ENCODE results near the gene USP33.
"Not testable (repeated sequence)": the region's sequence is repeated elsewhere in the genome, so short reads cannot be mapped to it uniquely, and the experiment has no call there.

The USP33 gene

DNA sequence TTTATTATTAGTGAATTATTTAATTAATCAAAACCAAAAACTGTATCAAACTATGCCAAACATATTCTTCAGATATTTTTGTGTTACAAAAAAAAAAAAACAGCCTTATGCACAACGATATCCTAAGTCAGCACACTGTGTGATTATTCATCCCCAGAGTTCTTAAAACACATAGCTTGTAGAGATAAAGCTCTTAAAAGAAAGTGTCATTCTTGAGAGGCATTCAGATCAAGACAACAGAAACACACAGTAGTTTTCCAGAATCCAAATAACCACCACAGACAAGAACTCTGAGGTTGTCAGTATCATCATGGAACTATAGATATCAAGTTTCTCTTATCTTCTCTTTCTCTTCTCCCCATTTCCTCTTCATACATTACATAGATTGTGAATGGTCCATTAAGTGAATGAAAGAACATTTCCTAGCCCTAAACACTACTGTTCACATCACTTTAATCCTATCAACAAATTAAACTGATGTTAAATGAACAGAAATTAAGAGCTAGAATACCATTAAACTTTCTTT lies 90.7 kb downstream of the USP33 start:
- Histone ChIP-seq H3K4me3 (ENCODE audit: low read length) (no peak overlapping the region), H3K27ac (ENCODE audit: low read length) (no peak overlapping the region), H3K36me3 (ENCODE audit: insufficient read depth, low read depth, low read length) (no peaks in the 10 kb centered on the region), H3K4me1 (ENCODE audit: insufficient read depth, low read length) (peaks cover 8% of the 10 kb centered on the region), H3K9me3 (ENCODE audit: insufficient read depth, low read depth, low read length) (no peaks in the 10 kb centered on the region), H3K9ac (ENCODE audit: low read depth, low read length) (no peak overlapping the region), H3K27me3 (ENCODE audit: insufficient read depth, low read length) (no peaks in the 10 kb centered on the region)

- no peak overlapping the region for H3K9ac ChIP-seq (ENCODE audit: low read depth, low read length)
- H3K9me3 ChIP-seq (ENCODE audit: insufficient read depth, low read depth, low read length): no peaks in the 10 kb centered on the region
- H3K4me1 ChIP-seq (ENCODE audit: insufficient read depth, low read length): no peaks in the 10 kb centered on the region; the same call in 1 of the 2 replicates
- H3K36me3 ChIP-seq (ENCODE audit: insufficient read depth, low read depth, low read length): no peaks in the 10 kb centered on the region
- H3K27ac ChIP-seq (ENCODE audit: low read length): no peak overlapping the region
- no peaks in the 10 kb centered on the region for H3K27me3 ChIP-seq (ENCODE audit: insufficient read depth, low read length)
- H3K4me3 ChIP-seq (ENCODE audit: low read length): no peak overlapping the region
These were observed 94.6 kb downstream of the USP33 start for GRCh38 chr1:77664939-77665516.

DNA sequence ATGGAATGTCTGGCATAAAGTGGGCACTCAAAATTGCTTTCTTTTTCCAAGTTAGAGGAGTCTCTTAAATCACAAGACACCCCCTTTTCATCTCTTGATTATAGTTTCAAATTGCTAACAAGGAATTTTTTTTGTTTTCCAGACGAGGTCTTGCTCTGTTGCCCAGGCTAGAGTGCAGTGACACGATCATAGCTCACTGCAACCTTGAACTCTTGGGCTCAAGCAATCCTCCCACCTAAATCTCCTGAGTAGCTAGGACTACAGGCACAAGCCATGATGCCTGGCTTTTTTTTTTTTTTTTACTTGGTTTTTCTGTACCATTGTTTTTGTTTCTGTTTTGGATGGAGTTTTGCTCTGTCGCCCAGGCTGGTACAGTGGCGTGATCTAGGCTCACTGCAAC lies 98.0 kb downstream of the USP33 start:
- Histone ChIP-seq H3K27ac (ENCODE audit: low read length) (no peak overlapping the region), H3K9me3 (ENCODE audit: insufficient read depth, low read depth, low read length) (no peaks in the 10 kb centered on the region), H3K36me3 (ENCODE audit: insufficient read depth, low read depth, low read length) (no peaks in the 10 kb centered on the region), H3K4me3 (ENCODE audit: low read length) (no peak overlapping the region), H3K9ac (ENCODE audit: low read depth, low read length) (no peak overlapping the region), H3K4me1 (ENCODE audit: insufficient read depth, low read length) (no peaks in the 10 kb centered on the region), H3K27me3 (ENCODE audit: insufficient read depth, low read length) (no peaks in the 10 kb centered on the region)

DNA sequence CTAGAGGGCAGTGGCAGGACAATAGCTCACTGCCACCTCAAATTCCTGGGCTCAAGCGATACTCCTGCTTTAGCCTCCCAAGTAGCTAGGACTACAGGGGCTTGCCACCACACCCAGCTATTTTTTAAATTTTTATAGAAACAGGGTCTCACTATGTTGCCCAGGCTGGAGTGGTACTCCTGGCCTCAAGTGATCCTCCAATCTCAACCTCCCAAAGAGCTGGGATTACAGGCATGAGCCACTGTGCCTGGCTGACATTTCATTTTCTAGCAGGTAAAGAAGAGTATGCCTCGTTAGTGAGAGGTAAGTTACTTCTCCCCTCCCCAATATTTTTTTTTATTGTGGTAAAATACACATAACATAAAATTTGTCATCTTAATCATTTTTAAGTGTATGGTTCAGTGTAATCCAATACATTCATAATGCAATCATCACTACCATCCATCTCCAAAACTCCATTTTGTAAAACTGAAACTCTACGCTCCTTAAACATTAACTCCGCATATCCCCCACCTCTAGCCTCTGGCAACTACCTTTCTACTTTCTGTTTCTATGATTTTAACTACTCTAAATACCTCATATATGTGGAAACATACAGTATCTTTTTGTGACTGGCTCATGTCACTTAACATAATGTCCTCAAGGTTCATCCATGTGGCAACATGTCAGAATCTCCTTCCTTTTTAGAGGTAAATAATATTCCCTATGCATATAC lies 99.6 kb downstream of the USP33 start:
- H3K36me3 ChIP-seq (ENCODE audit: insufficient read depth, low read depth, low read length): no peaks in the 10 kb centered on the region
- no peak overlapping the region for H3K4me3 ChIP-seq (ENCODE audit: low read length)
- no peaks in the 10 kb centered on the region for H3K27me3 ChIP-seq (ENCODE audit: insufficient read depth, low read length)
- H3K27ac ChIP-seq (ENCODE audit: low read length): no peak overlapping the region
- no peaks in the 10 kb centered on the region for H3K9me3 ChIP-seq (ENCODE audit: insufficient read depth, low read depth, low read length)
- no peaks in the 10 kb centered on the region for H3K4me1 ChIP-seq (ENCODE audit: insufficient read depth, low read length)
- no peak overlapping the region for H3K9ac ChIP-seq (ENCODE audit: low read depth, low read length)

DNA sequence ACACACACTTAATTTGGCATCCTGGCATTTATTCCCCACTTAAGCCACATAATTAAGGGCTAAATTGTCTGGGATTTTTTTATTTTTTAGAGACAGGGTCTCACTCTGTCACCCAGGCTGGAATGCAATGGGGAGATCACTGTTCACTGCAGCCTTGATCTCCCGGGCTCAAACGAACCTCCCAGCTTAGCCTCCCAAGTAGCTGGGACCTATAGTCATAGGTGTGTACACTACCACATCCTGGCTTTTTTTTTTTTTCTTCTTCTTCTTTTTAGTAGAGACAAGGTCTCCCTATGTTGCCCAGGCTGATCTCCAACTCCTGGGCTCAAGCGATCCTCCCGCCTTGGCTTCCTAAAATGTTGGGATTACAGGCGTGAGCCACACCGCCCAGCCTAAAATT lies 101.4 kb downstream of the USP33 start:
- Histone ChIP-seq H3K9me3 (ENCODE audit: insufficient read depth, low read depth, low read length) (no peaks in the 10 kb centered on the region), H3K4me1 (ENCODE audit: insufficient read depth, low read length) (no peaks in the 10 kb centered on the region), H3K36me3 (ENCODE audit: insufficient read depth, low read depth, low read length) (no peaks in the 10 kb centered on the region), H3K9ac (ENCODE audit: low read depth, low read length) (no peak overlapping the region), H3K4me3 (ENCODE audit: low read length) (no peak overlapping the region), H3K27me3 (ENCODE audit: insufficient read depth, low read length) (no peaks in the 10 kb centered on the region), H3K27ac (ENCODE audit: low read length) (no peak overlapping the region)

GRCh38 chr1:77655431-77655974 lies 104.1 kb downstream of the USP33 start:
- H3K9me3 ChIP-seq (ENCODE audit: insufficient read depth, low read depth, low read length): peaks cover 10% of the 10 kb centered on the region
- no peak overlapping the region for H3K27ac ChIP-seq (ENCODE audit: low read length)
- no peak overlapping the region for H3K4me3 ChIP-seq (ENCODE audit: low read length)
- H3K36me3 ChIP-seq (ENCODE audit: insufficient read depth, low read depth, low read length): peaks cover 6% of the 10 kb centered on the region; the same call in 1 of the 2 replicates
- H3K4me1 ChIP-seq (ENCODE audit: insufficient read depth, low read length): no peaks in the 10 kb centered on the region
- H3K27me3 ChIP-seq (ENCODE audit: insufficient read depth, low read length): no peaks in the 10 kb centered on the region
- H3K9ac ChIP-seq (ENCODE audit: low read depth, low read length): no peak overlapping the region

- Histone ChIP-seq H3K4me1 (ENCODE audit: insufficient read depth, low read length) (no peaks in the 10 kb centered on the region), H3K9ac (ENCODE audit: low read depth, low read length) (no peak overlapping the region)
These were observed 106.6 kb downstream of the USP33 start for GRCh38 chr1:77652970-77653516.

DNA sequence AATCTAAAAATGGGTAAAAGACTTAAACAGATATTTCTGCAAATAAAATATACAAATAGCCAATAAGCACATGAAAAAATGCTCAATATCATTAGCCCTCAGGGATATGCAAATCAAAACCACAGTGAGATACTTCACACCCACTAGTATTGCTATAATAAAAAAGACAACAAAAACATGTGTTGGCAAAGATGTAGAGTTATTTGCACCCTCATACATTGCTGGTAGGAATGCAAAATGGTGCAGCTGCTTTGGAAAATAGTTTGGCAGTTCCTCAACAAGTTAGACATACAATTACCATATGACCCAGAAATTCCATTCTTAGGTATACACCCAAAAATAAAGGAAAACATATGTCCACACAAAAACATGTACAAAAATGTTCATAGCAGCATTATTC lies 107.4 kb downstream of the USP33 start:
- H3K9ac ChIP-seq (ENCODE audit: low read depth, low read length): no peak overlapping the region
- no peak overlapping the region for H3K27ac ChIP-seq (ENCODE audit: low read length)
- no peaks in the 10 kb centered on the region for H3K27me3 ChIP-seq (ENCODE audit: insufficient read depth, low read length)
- peaks cover 6% of the 10 kb centered on the region for H3K36me3 ChIP-seq (ENCODE audit: insufficient read depth, low read depth, low read length)
- no peaks in the 10 kb centered on the region for H3K4me1 ChIP-seq (ENCODE audit: insufficient read depth, low read length)
- no peak overlapping the region for H3K4me3 ChIP-seq (ENCODE audit: low read length)
- peaks cover 16% of the 10 kb centered on the region for H3K9me3 ChIP-seq (ENCODE audit: insufficient read depth, low read depth, low read length)

More at GRCh38 chr1:77652970-77653516, 106.6 kb downstream of the USP33 start:
- peaks cover 16% of the 10 kb centered on the region for H3K9me3 ChIP-seq (ENCODE audit: insufficient read depth, low read depth, low read length)
- H3K27ac ChIP-seq (ENCODE audit: low read length): no peak overlapping the region
- no peaks in the 10 kb centered on the region for H3K27me3 ChIP-seq (ENCODE audit: insufficient read depth, low read length)
- no peak overlapping the region for H3K4me3 ChIP-seq (ENCODE audit: low read length)
- peaks cover 6% of the 10 kb centered on the region for H3K36me3 ChIP-seq (ENCODE audit: insufficient read depth, low read depth, low read length)

- Histone ChIP-seq H3K4me1 (ENCODE audit: insufficient read depth, low read length) (no peaks in the 10 kb centered on the region), H3K36me3 (ENCODE audit: insufficient read depth, low read depth, low read length) (peaks cover 19% of the 10 kb centered on the region), H3K27ac (ENCODE audit: low read length) (no peak overlapping the region), H3K9ac (ENCODE audit: low read depth, low read length) (no peak overlapping the region), H3K4me3 (ENCODE audit: low read length) (no peak overlapping the region), H3K27me3 (ENCODE audit: insufficient read depth, low read length) (no peaks in the 10 kb centered on the region), H3K9me3 (ENCODE audit: insufficient read depth, low read depth, low read length) (peaks cover 16% of the 10 kb centered on the region)
These were observed 110.5 kb downstream of the USP33 start for GRCh38 chr1:77649127-77649526.

DNA sequence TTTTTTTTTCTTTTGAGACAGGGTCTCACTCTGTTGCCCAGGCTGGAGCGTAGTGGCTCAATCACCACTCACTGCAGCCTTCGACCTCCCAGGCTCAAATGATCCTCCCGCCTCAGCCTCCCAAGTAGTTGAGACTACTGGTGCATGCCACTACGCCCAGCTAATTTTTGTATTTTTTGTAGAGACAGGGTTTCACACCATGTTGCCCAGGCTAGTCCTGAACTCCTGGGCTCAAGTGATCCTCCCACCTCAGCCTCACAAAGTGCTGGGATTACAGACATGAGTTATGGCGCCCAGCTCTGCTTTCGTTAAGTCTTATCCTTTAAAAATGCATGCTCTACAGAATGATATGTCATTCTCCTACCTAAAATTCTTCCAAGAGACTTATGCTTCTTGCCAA lies 113.4 kb downstream of the USP33 start:
- not testable (repeated sequence) for H3K9ac ChIP-seq (ENCODE audit: low read depth, low read length); H3K4me3 ChIP-seq (ENCODE audit: low read length); H3K4me1 ChIP-seq (ENCODE audit: insufficient read depth, low read length); H3K27ac ChIP-seq (ENCODE audit: low read length); H3K27me3 ChIP-seq (ENCODE audit: insufficient read depth, low read length)
- Histone ChIP-seq H3K36me3 (ENCODE audit: insufficient read depth, low read depth, low read length) (peaks cover 16% of the 10 kb centered on the region), H3K9me3 (ENCODE audit: insufficient read depth, low read depth, low read length) (peaks cover 12% of the 10 kb centered on the region)

All from iPS-20b (cell line).